A673 (cell line): ENCODE data around the gene ERBB2. TPM values are rescaled to one million over a fixed set of nuclear protein-coding genes. Genes with fewer than 3 reads are reported as not detected.
"Not testable (repeated sequence)": the region's sequence is repeated elsewhere in the genome, so short reads cannot be mapped to it uniquely, and the experiment has no call there.

Source experiments
- BruUV-seq: library from RNA; stranded (reverse); fragments of 400-500 nt; replicated peaks from 2 replicates; lab custom pipeline; 2021; lab: Mats Ljungman, UMichigan
- CTCF ChIA-PET: fragments of 300-600 bp; sonication (Branson Sonifier 250); formaldehyde crosslinking; loops from one replicate; lab custom pipeline; 2022; ENCODE audit warnings: antibody characterized with exemption; lab: Charles Lee
- POLR2A ChIA-PET: fragments of 300-600 bp; sonication (Branson Sonifier 250); formaldehyde crosslinking; loops from one replicate; lab custom pipeline; 2022; ENCODE audit warnings: antibody characterized with exemption; ENCODE audit not compliant: low non-redundant PET; lab: Charles Lee
- DNase-seq: peaks from one replicate; pipeline ENCODE4 v3.0.0-alpha.2; 2015; ENCODE audit warnings: low spot score
- H3K27ac ChIP-seq: fragments of 200-600 bp; sonication (generic); 2 replicates; pipeline ENCODE4 v1.5.1; 2016; ENCODE audit warnings: mixed run types, low read depth, mild to moderate bottlenecking, mixed read lengths, antibody characterized with exemption, low read length; ENCODE audit not compliant: poor library complexity, severe bottlenecking
- H3K27me3 ChIP-seq: fragments of 200-600 bp; sonication (generic); replicated peaks from 2 replicates; pipeline ENCODE4 v1.6.1; 2017; ENCODE audit warnings: mixed run types, low read depth, mild to moderate bottlenecking, mixed read lengths, antibody characterized with exemption, low read length; ENCODE audit not compliant: insufficient read depth, poor library complexity
- H3K36me3 ChIP-seq: fragments of 200-600 bp; sonication (generic); 2 replicates; pipeline ENCODE4 v1.6.1; 2016; ENCODE audit warnings: mixed run types, mild to moderate bottlenecking, mixed read lengths, antibody characterized with exemption, low read length; ENCODE audit not compliant: insufficient read depth, poor library complexity, severe bottlenecking
- H3K4me1 ChIP-seq: fragments of 200-600 bp; sonication (generic); 2 replicates; pipeline ENCODE4 v1.6.1; 2017; ENCODE audit warnings: mixed run types, mild to moderate bottlenecking, mixed read lengths, antibody characterized with exemption, low read length; ENCODE audit not compliant: insufficient read depth, poor library complexity, severe bottlenecking
- H3K4me3 ChIP-seq: fragments of 200-600 bp; sonication (generic); 2 replicates; pipeline ENCODE4 v1.5.1; 2016; ENCODE audit warnings: low read depth, mixed run types, mild to moderate bottlenecking, mixed read lengths, low read length; ENCODE audit not compliant: poor library complexity, severe bottlenecking
- H3K9me3 ChIP-seq: fragments of 200-600 bp; sonication (generic); 2 replicates; pipeline ENCODE4 v1.6.1; 2016; ENCODE audit warnings: mixed run types, low read depth, mild to moderate bottlenecking, mixed read lengths, antibody characterized with exemption, low read length; ENCODE audit not compliant: poor library complexity, severe bottlenecking
- EZH2 ChIP-seq: fragments of 200-600 bp; sonication (generic); IDR thresholded peaks from 2 replicates; pipeline ENCODE4 v1.6.1; 2017; ENCODE audit warnings: borderline replicate concordance, low read depth, mild to moderate bottlenecking, mixed read lengths, antibody characterized with exemption, low read length; ENCODE audit not compliant: poor library complexity, severe bottlenecking
- intact Hi-C: fragments of 100-400 bp; cut with micrococcal nuclease; formaldehyde crosslinking; loops from one replicate; pipeline ENCODE4 v1.10.0; 2022; ENCODE audit not compliant: unreplicated experiment
- total RNA-seq: library from RNA; stranded (reverse); gene quantifications from 2 replicates; pipeline ENCODE4 v1.2.3, GENCODE V29; 2021
- TF ChIP-seq, protein P1 (sequence below): fragments of 300-800, 200-600 bp; sonication (generic); conservative IDR thresholded peaks from 2 replicates; pipeline ENCODE4 v1.5.1; 2017; ENCODE audit warnings: low read depth, mild to moderate bottlenecking, antibody characterized with exemption, low read length, moderate library complexity, mixed read lengths

ERBB2 gene
- total RNA-seq, 1 experiment from 2014 or later: 11.1 TPM

DNA sequence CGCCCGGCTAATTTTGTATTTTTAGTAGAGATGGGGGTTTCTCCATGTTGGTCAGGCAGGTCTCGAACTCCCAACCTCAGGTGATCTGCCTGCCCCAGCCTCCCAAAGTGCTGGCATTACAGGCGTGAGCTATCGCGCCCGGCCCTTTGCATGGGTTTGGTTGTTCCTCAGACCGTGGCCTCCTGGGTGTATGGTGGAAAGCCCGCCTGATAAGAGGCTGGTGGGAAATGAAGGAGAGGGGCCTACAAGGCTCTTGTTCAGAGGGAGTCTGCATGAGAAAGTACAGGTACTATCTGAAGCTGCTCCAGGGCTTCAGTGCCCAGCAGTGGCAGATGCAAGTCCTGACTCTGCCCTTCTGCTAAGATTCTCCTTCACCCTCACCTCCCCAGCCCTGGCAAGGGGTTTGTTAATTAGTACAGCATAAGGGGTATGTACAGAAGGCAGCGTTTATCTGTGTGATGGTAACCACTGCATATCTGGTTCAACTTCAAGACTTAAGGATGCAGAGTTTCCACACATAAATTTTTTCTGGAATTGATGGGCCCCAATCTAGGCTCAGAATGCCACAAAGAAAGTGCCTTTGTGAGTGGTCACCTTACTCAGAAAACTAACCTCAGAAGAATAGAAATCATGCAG, 62.1 kb downstream of the ERBB2 start:
- Histone ChIP-seq H3K36me3 (no peaks in the 10 kb centered on the region), H3K4me1 (no peaks in the 10 kb centered on the region), H3K27ac (no peak overlapping the region), H3K27me3 (peaks cover 4% of the 10 kb centered on the region), H3K9me3 (no peaks in the 10 kb centered on the region), H3K4me3 (no peak overlapping the region)
- POLR2A ChIA-PET: no interaction called here
- TF ChIP-seq, protein P1, sequence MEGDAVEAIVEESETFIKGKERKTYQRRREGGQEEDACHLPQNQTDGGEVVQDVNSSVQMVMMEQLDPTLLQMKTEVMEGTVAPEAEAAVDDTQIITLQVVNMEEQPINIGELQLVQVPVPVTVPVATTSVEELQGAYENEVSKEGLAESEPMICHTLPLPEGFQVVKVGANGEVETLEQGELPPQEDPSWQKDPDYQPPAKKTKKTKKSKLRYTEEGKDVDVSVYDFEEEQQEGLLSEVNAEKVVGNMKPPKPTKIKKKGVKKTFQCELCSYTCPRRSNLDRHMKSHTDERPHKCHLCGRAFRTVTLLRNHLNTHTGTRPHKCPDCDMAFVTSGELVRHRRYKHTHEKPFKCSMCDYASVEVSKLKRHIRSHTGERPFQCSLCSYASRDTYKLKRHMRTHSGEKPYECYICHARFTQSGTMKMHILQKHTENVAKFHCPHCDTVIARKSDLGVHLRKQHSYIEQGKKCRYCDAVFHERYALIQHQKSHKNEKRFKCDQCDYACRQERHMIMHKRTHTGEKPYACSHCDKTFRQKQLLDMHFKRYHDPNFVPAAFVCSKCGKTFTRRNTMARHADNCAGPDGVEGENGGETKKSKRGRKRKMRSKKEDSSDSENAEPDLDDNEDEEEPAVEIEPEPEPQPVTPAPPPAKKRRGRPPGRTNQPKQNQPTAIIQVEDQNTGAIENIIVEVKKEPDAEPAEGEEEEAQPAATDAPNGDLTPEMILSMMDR: no peak
- TF ChIP-seq EZH2: no peak
- no TSS peak for BruUV-seq
- no peak for DNase-seq
- intact Hi-C loops: no loop called here
- CTCF ChIA-PET: no interaction called here

- H3K27me3 ChIP-seq: peaks cover 4% of the 10 kb centered on the region
- TF ChIP-seq, protein P1: no peak
- no peak for TF ChIP-seq EZH2
- H3K9me3 ChIP-seq: no peaks in the 10 kb centered on the region
- intact Hi-C loops: no loop called here
- no peak overlapping the region for H3K4me3 ChIP-seq
- H3K4me1 ChIP-seq: no peaks in the 10 kb centered on the region
- H3K27ac ChIP-seq: no peak overlapping the region
- DNase-seq: no peak
- H3K36me3 ChIP-seq: no peaks in the 10 kb centered on the region
- ChIA-PET POLR2A (no interaction called here), CTCF (no interaction called here)
- BruUV-seq: no TSS peak
These were observed 63.4 kb downstream of the ERBB2 start for GRCh38 chr17:39763051-39763820.

- intact Hi-C loops, H3K4me3 ChIP-seq, H3K27ac ChIP-seq, DNase-seq, H3K4me1 ChIP-seq, CTCF ChIA-PET, BruUV-seq, POLR2A ChIA-PET, H3K9me3 ChIP-seq, H3K36me3 ChIP-seq, H3K27me3 ChIP-seq: not testable (repeated sequence)
These were observed 64.3 kb downstream of the ERBB2 start for GRCh38 chr17:39764171-39764570.
